Astrocyte (in vitro differentiated cells and primary cell): Measurements from ENCODE around the gene AMOTL1. TPM values are rescaled to one million over a fixed set of nuclear protein-coding genes. Genes with fewer than 3 reads are reported as not detected.

Experiments
- DNase-seq: peaks from one replicate; pipeline ENCODE4 v3.0.0-alpha.2; 2010; ENCODE audit warnings: low read depth
- FAIRE-seq: peaks from 2 replicates; lab custom pipeline; 2011; peaks lifted over from hg19 to GRCh38; lab: Jason Lieb, UNC
- H2AFZ ChIP-seq: 2 replicates; pipeline ENCODE4 v1.6.0; 2012; ENCODE audit warnings: low read depth, low read length, inconsistent platforms
- H3K27ac ChIP-seq: 2 replicates; pipeline ENCODE4 v1.5.1; 2011; ENCODE audit warnings: low read depth, low read length, inconsistent platforms
- H3K27me3 ChIP-seq: 2 replicates; pipeline ENCODE4 v1.6.0; 2011; ENCODE audit warnings: low read length, inconsistent platforms; ENCODE audit not compliant: insufficient read depth
- H3K36me3 ChIP-seq: 2 replicates; pipeline ENCODE4 v1.5.1; 2011; ENCODE audit warnings: low read length, inconsistent platforms; ENCODE audit not compliant: insufficient read depth
- H3K4me1 ChIP-seq: 2 replicates; pipeline ENCODE4 v1.5.1; 2011; ENCODE audit warnings: low read length, inconsistent platforms; ENCODE audit not compliant: insufficient read depth
- H3K4me2 ChIP-seq: 2 replicates; pipeline ENCODE4 v1.6.0; 2012; ENCODE audit warnings: low read length, inconsistent platforms
- H3K4me3 ChIP-seq: 2 replicates; pipeline ENCODE4 v1.5.1; 2011; ENCODE audit warnings: low read depth, mild to moderate bottlenecking, low read length, inconsistent platforms; ENCODE audit not compliant: insufficient read depth
- H3K79me2 ChIP-seq: 2 replicates; pipeline ENCODE4 v1.6.0; 2012; ENCODE audit warnings: mild to moderate bottlenecking, low read length, inconsistent platforms; ENCODE audit not compliant: insufficient read depth
- H3K9ac ChIP-seq: 2 replicates; pipeline ENCODE4 v1.6.0; 2012; ENCODE audit warnings: mild to moderate bottlenecking, low read length, inconsistent platforms
- H3K9me3 ChIP-seq: 2 replicates; pipeline ENCODE4 v1.5.1; 2012; ENCODE audit warnings: low read depth, mild to moderate bottlenecking, low read length, inconsistent platforms; ENCODE audit not compliant: insufficient read depth
- H4K20me1 ChIP-seq: 2 replicates; pipeline ENCODE4 v1.6.0; 2012; ENCODE audit warnings: low read length, inconsistent platforms; ENCODE audit not compliant: insufficient read depth
- H3K27ac Mint-ChIP-seq: one replicate; pipeline ENCODE4 v1.8.0; 2021; ENCODE audit warnings: mild to moderate bottlenecking, mixed read lengths; ENCODE audit not compliant: unreplicated experiment
- H3K27me3 Mint-ChIP-seq: one replicate; pipeline ENCODE4 v1.8.0; 2021; ENCODE audit warnings: low read depth, mixed read lengths; ENCODE audit not compliant: unreplicated experiment
- H3K36me3 Mint-ChIP-seq: one replicate; pipeline ENCODE4 v1.8.0; 2021; ENCODE audit warnings: low read depth, mixed read lengths; ENCODE audit not compliant: unreplicated experiment
- H3K4me1 Mint-ChIP-seq: one replicate; pipeline ENCODE4 v1.8.0; 2021; ENCODE audit warnings: low read depth, mixed read lengths; ENCODE audit not compliant: unreplicated experiment
- H3K4me3 Mint-ChIP-seq: one replicate; pipeline ENCODE4 v1.8.0; 2021; ENCODE audit warnings: mild to moderate bottlenecking, moderate library complexity, mixed read lengths; ENCODE audit not compliant: unreplicated experiment
- H3K9me3 Mint-ChIP-seq: one replicate; pipeline ENCODE4 v1.8.0; 2021; ENCODE audit warnings: mild to moderate bottlenecking, mixed read lengths; ENCODE audit not compliant: unreplicated experiment
- EZH2 ChIP-seq: IDR thresholded peaks from 2 replicates; pipeline ENCODE4 v1.6.1; 2012; ENCODE audit warnings: mild to moderate bottlenecking, low read length, inconsistent platforms; ENCODE audit not compliant: insufficient read depth
- total RNA-seq: library from RNA; stranded (reverse); gene quantifications from 2 replicates; pipeline ENCODE4 v1.2.1, GENCODE V29; 2021
- TF ChIP-seq, protein P1 (sequence below): IDR thresholded peaks from 2 replicates; pipeline ENCODE4 v1.5.1; 2011; ENCODE audit warnings: low read depth, mild to moderate bottlenecking, inconsistent platforms, low read length, moderate library complexity; ENCODE audit not compliant: insufficient read depth

The AMOTL1 gene
- total RNA-seq, 1 donor from 2014 or later: 47.8 TPM

GRCh38 chr11:94803491-94803890 lies 35.3 kb downstream of the AMOTL1 start:
- Histone ChIP-seq H3K36me3 (peaks cover 29% of the 10 kb centered on the region), H3K9ac (no peak overlapping the region), H3K79me2 (peaks cover 93% of the 10 kb centered on the region), H3K4me3 (no peak overlapping the region), H3K27ac (no peak overlapping the region), H3K9me3 (no peaks in the 10 kb centered on the region), H4K20me1 (peaks cover 61% of the 10 kb centered on the region), H3K4me2 (no peak overlapping the region), H3K27me3 (no peaks in the 10 kb centered on the region), H3K4me1 (peaks cover 11% of the 10 kb centered on the region), H2AFZ (no peak overlapping the region)
- Mint-ChIP-seq H3K36me3 (peaks cover 25% of the 10 kb centered on the region), H3K4me3 (no peak overlapping the region), H3K27me3 (no peaks in the 10 kb centered on the region), H3K4me1 (peaks cover 30% of the 10 kb centered on the region), H3K27ac (peak overlapping the region; percentile 41), H3K9me3 (no peaks in the 10 kb centered on the region)
- no peak for TF ChIP-seq EZH2
- TF ChIP-seq, protein P1, sequence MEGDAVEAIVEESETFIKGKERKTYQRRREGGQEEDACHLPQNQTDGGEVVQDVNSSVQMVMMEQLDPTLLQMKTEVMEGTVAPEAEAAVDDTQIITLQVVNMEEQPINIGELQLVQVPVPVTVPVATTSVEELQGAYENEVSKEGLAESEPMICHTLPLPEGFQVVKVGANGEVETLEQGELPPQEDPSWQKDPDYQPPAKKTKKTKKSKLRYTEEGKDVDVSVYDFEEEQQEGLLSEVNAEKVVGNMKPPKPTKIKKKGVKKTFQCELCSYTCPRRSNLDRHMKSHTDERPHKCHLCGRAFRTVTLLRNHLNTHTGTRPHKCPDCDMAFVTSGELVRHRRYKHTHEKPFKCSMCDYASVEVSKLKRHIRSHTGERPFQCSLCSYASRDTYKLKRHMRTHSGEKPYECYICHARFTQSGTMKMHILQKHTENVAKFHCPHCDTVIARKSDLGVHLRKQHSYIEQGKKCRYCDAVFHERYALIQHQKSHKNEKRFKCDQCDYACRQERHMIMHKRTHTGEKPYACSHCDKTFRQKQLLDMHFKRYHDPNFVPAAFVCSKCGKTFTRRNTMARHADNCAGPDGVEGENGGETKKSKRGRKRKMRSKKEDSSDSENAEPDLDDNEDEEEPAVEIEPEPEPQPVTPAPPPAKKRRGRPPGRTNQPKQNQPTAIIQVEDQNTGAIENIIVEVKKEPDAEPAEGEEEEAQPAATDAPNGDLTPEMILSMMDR: no peak
- DNase-seq (no peak), FAIRE-seq (no peak)

DNA sequence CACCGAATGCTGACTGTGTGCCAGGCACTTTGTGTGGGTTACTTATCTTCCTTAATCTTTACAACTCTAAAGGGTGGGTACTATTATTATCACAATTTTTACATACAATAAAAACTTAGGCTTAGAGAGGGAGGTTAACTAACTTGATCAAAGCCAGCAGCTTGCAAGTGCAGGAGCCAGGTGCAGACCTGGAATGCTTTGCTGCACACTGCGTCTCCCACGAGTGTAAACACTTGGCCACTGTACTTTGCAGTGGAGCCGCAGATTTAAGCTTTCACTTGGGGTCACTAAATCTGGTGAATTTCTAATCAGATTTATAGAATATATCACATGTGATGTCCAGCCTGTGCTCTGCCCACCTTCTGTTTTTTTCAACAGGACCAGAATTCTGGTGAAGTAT lies 36.7 kb downstream of the AMOTL1 start:
- Histone ChIP-seq H3K9me3 (no peaks in the 10 kb centered on the region), H3K4me3 (no peak overlapping the region), H2AFZ (no peak overlapping the region), H3K36me3 (peaks cover 23% of the 10 kb centered on the region), H3K79me2 (peaks cover 90% of the 10 kb centered on the region), H3K4me2 (no peak overlapping the region), H4K20me1 (peaks cover 48% of the 10 kb centered on the region), H3K4me1 (peaks cover 16% of the 10 kb centered on the region), H3K27ac (no peak overlapping the region), H3K9ac (no peak overlapping the region), H3K27me3 (no peaks in the 10 kb centered on the region)
- H3K4me3 Mint-ChIP-seq: no peak overlapping the region
- no peak for DNase-seq
- no peaks in the 10 kb centered on the region for H3K27me3 Mint-ChIP-seq
- peak overlapping the region; percentile 75 for H3K27ac Mint-ChIP-seq
- no peaks in the 10 kb centered on the region for H3K9me3 Mint-ChIP-seq
- FAIRE-seq: no peak
- peaks cover 25% of the 10 kb centered on the region for H3K36me3 Mint-ChIP-seq
- no peak for TF ChIP-seq EZH2
- TF ChIP-seq, protein P1: no peak
- peaks cover 36% of the 10 kb centered on the region for H3K4me1 Mint-ChIP-seq

- Histone ChIP-seq H3K9ac (no peak overlapping the region), H3K36me3 (peaks cover 13% of the 10 kb centered on the region), H2AFZ (no peak overlapping the region), H3K27me3 (no peaks in the 10 kb centered on the region), H3K4me2 (no peak overlapping the region), H3K4me3 (no peak overlapping the region), H4K20me1 (peaks cover 40% of the 10 kb centered on the region), H3K79me2 (peaks cover 90% of the 10 kb centered on the region), H3K27ac (no peak overlapping the region), H3K4me1 (peaks cover 16% of the 10 kb centered on the region), H3K9me3 (no peaks in the 10 kb centered on the region)
- peaks cover 22% of the 10 kb centered on the region for H3K36me3 Mint-ChIP-seq
- H3K4me1 Mint-ChIP-seq: peaks cover 45% of the 10 kb centered on the region
- TF ChIP-seq EZH2: no peak
- TF ChIP-seq, protein P1: no peak
- no peak overlapping the region for H3K4me3 Mint-ChIP-seq
- DNase-seq: no peak
- H3K9me3 Mint-ChIP-seq: no peaks in the 10 kb centered on the region
- no peaks in the 10 kb centered on the region for H3K27me3 Mint-ChIP-seq
- no peak for FAIRE-seq
- peak overlapping the region; percentile 38 for H3K27ac Mint-ChIP-seq
These were observed 37.9 kb downstream of the AMOTL1 start for GRCh38 chr11:94806014-94806413.
